Measurements from ENCODE around the gene HS2ST1. TPM values are rescaled to one million over a fixed set of nuclear protein-coding genes. Genes with fewer than 3 reads are reported as not detected.

HS2ST1 gene
- total RNA-seq, 4 donors from 2014 or later: 4.6 to 53.5 (median 15.5) TPM

GRCh38 chr1:87093286-87093685 lies 178.9 kb downstream of the HS2ST1 start:
- Histone ChIP-seq H3K36me3 (no peaks in the 10 kb centered on the region), H3K4me3 (no peak overlapping the region), H3K27ac (no peak overlapping the region), H3K27me3 (no peaks in the 10 kb centered on the region), H3K9me3 (no peaks in the 10 kb centered on the region), H3K4me1 (no peaks in the 10 kb centered on the region)
- no peak for TF ChIP-seq CTCF (IDR thresholded peaks at IDR 0.05)
- no peak for TF ChIP-seq POLR2A (IDR thresholded peaks at IDR 0.05)
- intact Hi-C loops (cut with DNase I; ENCODE audit: low total_unique reads): no loop called here
- DNase-seq: no peak

DNA sequence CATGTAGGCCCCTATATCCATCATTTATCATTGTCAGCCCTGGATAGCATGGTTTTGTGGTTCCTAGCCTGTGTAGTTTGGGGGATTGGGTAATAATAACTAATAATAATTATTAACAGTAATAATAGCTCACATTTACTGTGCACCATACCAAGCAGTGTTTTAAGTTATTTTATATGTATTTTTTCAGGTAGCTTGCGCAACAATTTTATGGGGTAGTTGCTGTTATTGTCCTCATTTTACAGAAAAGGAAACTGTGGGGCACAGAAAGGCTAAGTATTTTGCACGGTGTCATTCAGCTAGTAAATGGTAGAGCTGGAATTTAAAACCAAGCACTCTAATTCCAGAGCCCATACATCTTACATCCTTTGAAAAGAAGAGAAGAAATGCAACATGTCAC lies 179.8 kb downstream of the HS2ST1 start:
- Histone ChIP-seq H3K4me3 (no peak overlapping the region), H3K9me3 (no peaks in the 10 kb centered on the region), H3K27ac (no peak overlapping the region), H3K36me3 (no peaks in the 10 kb centered on the region), H3K4me1 (no peaks in the 10 kb centered on the region), H3K27me3 (no peaks in the 10 kb centered on the region)
- intact Hi-C loops (cut with DNase I; ENCODE audit: low total_unique reads): no loop called here
- DNase-seq: no peak
- TF ChIP-seq CTCF (IDR thresholded peaks at IDR 0.05): no peak
- no peak for TF ChIP-seq POLR2A (IDR thresholded peaks at IDR 0.05)

DNA sequence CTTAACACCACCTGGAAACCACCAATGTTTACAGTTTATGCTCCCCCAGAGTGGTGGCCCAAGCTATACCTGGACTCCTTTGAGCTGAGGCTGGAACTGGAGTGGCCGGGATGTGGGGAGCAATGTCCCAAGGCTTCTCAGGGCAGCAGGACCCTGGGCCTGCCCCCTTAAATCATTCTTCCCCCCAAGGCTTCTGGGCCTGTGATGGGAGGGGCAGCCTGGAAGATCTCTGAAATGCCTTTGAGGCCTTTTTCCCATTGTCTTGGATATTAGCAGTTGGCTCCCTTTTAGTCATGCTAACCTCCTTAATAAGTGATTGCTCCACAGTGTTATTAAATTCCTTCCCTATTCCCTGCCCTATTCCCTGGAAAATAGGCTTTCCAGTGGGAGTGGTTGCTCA lies 185.8 kb downstream of the HS2ST1 start:
- TF ChIP-seq POLR2A (IDR thresholded peaks at IDR 0.05) (no peak), CTCF (IDR thresholded peaks at IDR 0.05) (no peak)
- no peak overlapping the region for H3K4me3 ChIP-seq
- no peaks in the 10 kb centered on the region for H3K4me1 ChIP-seq
- no peak for DNase-seq
- no peaks in the 10 kb centered on the region for H3K36me3 ChIP-seq
- H3K27ac ChIP-seq: no peak overlapping the region
- no peaks in the 10 kb centered on the region for H3K27me3 ChIP-seq
- H3K9me3 ChIP-seq: peaks cover 0 to 4% of the 10 kb centered on the region in 2 donors
- intact Hi-C loops (cut with DNase I; ENCODE audit: low total_unique reads): no loop called here

DNA sequence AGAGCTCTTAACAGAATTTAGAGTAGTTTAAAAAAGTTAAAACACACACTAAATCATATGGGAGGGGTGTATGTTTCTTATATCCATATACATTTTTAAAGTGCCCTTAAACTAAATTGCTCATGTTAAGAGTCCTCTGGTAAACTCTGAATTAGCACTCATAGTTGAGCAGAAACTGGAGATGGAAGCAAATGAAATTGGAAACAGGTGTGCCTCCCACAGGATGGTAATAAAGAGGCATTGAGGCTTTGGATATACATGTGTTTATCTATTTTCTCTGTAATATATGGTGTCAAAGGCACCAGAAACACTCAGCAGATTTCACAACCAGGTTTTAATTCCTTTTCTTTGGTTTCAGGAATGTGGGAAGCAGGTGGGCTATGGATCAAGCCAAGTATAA lies 188.6 kb downstream of the HS2ST1 start:
- no peak overlapping the region for H3K4me3 ChIP-seq
- no peak for TF ChIP-seq CTCF (IDR thresholded peaks at IDR 0.05)
- no peak for TF ChIP-seq POLR2A (IDR thresholded peaks at IDR 0.05)
- H3K27me3 ChIP-seq: no peaks in the 10 kb centered on the region
- H3K4me1 ChIP-seq: no peaks in the 10 kb centered on the region
- DNase-seq: no peak
- intact Hi-C loops (cut with DNase I; ENCODE audit: low total_unique reads): no loop called here
- no peak overlapping the region for H3K27ac ChIP-seq
- peaks cover 0 to 4% of the 10 kb centered on the region in 2 donors for H3K9me3 ChIP-seq
- H3K36me3 ChIP-seq: no peaks in the 10 kb centered on the region

- Histone ChIP-seq H3K36me3 (no peaks in the 10 kb centered on the region), H3K9me3 (peaks cover 0 to 4% of the 10 kb centered on the region in 2 donors), H3K27me3 (no peaks in the 10 kb centered on the region), H3K4me3 (no peak overlapping the region), H3K27ac (no peak overlapping the region), H3K4me1 (no peaks in the 10 kb centered on the region)
- no peak for DNase-seq
- intact Hi-C loops (cut with DNase I; ENCODE audit: low total_unique reads): no loop called here
- TF ChIP-seq CTCF (IDR thresholded peaks at IDR 0.05) (no peak), POLR2A (IDR thresholded peaks at IDR 0.05) (no peak)
These were observed 189.7 kb downstream of the HS2ST1 start for GRCh38 chr1:87104140-87104539.

All from uterus (tissue), 4 donors.